Raji (cell line): Measurements from ENCODE around the gene DBX1.

Experiments used
- POLR2A ChIP-seq: IDR thresholded peaks from 2 replicates; pipeline ENCODE4 v1.6.1; 2011; ENCODE audit warnings: low read depth, low read length, control low read depth; ENCODE audit not compliant: insufficient read depth

Gene DBX1, protein sequence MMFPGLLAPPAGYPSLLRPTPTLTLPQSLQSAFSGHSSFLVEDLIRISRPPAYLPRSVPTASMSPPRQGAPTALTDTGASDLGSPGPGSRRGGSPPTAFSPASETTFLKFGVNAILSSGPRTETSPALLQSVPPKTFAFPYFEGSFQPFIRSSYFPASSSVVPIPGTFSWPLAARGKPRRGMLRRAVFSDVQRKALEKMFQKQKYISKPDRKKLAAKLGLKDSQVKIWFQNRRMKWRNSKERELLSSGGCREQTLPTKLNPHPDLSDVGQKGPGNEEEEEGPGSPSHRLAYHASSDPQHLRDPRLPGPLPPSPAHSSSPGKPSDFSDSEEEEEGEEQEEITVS

DNA sequence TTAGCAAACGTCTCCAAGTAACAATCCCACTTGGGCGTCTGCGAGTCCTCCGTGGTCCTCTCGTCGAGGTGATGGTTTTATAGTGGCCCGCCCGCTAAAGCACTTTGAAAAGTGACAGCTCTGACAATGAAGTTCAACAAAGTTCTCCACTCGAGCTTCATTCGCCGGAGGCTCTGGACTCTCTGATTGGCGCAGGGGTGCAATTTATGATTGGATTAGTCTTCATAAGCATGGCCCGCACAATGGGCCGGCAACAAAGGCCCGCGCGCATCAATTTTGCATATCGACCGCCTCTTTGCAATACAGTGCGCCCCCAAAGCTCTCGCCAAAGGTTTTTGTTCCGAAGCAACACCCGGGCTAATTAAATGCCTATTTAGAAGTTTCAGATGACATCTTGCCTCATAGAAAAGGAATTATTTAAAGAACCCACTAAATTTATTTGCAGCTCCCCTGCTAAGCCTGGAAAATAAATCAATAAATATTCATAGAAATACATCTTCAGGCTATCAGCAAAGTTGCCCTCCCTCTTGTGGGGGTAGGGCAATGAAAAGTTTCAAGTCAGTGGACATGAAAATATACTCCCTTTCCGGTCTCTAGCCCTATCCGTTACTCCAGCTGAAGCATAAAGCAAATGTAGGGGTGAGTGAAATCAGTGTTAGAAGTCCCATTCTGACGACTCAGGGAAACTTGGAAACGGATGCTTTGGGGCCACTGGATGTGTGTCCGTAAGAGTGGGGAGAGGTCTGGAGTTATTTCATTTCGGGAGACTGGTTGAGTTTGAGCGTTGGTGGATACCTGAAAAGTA, at the start of gene DBX1:
DBX1 (minus strand) TSS at position 51 of the 805 bp plus-strand sequence. CDS start 151 bp downstream, outside the sequence.
- TF ChIP-seq POLR2A, result no peak

DNA sequence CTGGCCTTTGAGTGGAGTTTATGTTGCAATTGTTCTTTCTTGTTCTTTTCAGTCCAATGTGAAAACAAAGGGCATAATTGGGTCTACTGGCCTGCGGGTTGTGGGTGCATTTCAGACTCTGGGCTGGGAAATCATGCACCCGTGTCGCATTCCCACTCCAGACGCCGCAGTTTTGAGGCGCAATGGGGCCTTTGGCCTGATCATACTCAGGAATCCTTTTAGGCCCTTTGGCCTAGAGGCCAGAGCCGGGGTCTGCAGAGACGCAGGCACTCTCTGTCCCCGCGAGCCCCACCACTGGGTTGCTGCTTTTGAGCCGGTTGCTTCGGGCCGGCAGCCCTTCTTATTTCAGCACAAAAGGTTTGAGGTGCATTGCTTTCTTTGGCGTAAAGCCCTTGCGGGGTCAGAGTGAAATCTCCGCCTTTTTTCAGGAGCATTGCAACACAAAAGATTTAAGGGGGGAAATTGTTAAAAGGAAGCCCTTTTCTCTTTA, 48.4 kb upstream of the DBX1 start:
- TF ChIP-seq POLR2A, result no peak

DNA sequence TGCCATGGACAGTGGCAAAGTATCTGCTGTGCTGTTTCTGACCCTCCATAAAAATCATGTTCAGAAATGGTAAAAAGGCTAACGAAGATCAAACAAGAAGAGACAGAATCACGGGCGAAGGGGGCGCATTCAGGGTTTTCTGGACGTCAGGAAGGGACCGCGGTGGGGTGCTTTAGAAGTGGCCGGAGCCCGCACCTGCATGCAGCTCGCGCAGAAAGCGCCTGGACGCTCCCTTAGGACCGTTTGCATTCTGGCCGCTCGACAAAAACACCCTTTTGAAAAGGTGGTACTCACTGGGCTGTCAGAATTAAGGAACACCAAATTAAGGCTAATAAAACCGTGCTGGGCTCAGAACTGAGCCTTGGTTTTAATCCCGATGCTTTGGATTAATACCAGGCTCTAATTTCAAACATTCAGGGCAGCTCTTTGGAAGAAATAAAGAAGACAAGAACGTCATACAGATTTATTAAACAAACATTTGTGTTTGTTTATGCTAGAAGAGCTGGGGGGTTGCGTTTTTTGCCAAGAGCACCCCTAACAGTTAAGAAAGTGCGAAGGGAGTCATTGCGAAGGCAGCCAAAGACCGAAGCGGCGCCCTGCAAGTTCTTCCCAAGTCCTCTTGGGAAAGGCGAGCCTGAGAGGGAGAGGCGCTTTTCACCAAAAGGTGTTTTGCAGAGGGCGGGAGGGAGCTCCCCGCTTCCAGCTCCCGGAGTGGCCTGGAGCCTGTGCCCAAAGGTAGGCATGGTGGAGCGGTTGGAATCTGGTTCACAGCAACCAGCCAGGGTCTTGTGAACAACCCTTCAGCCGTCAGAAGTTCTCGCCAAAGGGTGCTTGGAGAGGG, 47.7 kb upstream of the DBX1 start:
- no peak for TF ChIP-seq POLR2A

DNA sequence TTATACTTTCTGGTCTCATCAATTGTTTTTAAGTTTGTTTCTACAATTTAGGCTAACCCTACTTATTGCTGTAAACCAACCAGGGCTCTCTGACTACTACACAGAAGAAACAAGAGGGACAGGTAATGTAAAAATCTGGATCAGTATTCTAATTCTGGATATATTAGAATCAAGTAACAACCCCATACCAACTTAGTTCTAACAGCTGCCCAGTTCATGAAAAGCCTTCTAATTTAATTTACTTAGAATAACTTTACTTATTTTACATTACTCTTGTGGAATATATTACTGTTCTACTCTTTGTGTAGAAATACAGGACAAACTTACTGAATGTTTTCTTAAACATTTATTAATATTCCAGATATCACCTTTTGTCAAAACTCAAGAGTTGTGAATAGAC, 45.5 kb upstream of the DBX1 start:
- TF ChIP-seq POLR2A, result no peak

DNA sequence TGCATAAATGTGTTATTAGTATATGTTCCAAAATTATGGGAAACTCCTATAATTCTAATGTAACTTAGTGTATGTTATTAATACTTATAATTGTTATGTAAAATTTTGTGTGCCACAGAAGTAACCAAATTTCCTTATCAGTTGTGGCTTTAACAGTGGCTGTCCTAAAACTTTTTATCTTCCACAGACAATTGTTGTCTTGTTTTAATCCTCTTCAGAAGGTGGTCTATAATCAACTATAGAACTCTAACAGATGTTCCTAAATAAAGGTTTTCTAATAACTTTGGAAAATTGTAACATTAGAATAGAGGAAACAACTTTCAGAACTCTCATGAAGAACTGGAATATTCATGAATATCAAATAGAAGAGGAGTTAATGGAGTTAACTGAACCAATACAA, 44.4 kb upstream of the DBX1 start:
- no peak for TF ChIP-seq POLR2A

DNA sequence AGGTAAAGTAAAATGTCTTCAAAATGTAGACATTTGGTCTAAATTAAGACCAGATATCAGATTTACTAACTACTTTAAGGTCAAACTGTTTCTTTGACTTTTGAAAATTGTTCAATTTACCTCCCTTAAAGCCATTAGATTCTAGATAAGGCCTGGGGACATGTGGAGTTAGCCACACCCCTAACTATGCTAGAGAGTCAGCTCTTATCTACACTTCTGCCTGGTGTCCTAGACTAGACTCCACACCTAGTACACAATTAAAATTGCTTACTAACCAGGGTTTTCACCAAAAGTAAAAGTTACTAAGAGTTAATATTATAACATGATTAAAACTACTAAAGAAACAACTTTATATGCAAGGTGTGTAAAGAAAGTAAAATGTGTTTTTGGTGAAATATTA, 43.6 kb upstream of the DBX1 start:
- no peak for TF ChIP-seq POLR2A

DNA sequence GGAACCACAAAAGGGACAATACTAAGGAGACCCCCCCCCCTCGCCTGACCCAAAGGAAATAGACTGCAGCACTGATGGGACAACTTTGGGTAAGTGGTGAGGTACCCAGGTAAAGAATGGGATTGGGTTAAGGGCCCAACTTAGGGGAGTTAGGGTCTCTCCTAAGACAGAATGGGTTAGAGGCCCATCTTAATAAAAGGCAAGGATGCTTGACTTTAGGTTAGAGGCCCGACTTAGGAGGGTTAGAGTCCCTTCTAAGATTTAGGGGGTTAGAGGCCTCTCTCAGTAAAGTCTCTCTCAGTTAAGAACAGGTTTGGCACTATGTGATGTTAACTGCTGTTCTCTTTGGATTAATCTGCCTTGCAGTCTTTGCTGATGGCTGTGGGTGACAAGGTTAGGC, 41.0 kb upstream of the DBX1 start:
- no peak for TF ChIP-seq POLR2A

DNA sequence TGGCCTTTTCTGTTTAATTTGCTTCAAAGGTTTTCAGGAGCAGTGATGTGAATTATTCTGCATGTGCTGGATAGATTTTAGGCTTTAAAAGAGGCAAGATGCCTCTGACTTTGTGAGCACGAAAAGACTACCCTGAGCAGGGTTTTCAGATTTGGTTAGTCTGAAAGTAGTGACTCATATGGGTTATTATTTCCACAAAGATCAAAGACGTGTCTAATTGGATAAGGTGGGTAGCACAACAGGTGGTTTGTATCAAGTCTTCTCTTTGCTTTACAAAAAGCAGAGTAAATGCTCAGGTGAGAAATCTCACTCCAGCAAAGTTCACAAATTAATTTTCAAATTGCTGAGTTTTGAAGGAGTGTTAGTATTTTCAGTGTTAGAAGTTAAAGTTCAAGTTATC, 37.6 kb upstream of the DBX1 start:
- no peak for TF ChIP-seq POLR2A

DNA sequence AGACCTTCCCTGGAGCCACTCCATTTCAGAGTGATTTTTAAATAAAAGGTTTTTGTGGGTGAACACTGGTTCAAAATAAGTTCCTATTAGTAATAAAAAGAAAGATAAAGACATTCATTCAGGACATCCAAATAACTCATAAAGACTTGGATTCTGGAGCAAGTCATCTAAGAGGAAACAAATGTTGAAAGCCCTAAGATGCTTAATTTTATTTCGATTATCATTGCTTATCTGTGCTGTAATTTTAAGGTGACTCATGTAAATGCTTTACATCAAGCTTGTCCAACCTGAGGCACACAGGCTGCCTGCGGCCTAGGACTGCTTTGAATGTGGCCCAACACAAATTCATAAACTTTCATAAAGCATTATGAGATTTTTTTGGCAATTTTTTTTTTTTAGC, 34.2 kb upstream of the DBX1 start:
- no peak for TF ChIP-seq POLR2A

DNA sequence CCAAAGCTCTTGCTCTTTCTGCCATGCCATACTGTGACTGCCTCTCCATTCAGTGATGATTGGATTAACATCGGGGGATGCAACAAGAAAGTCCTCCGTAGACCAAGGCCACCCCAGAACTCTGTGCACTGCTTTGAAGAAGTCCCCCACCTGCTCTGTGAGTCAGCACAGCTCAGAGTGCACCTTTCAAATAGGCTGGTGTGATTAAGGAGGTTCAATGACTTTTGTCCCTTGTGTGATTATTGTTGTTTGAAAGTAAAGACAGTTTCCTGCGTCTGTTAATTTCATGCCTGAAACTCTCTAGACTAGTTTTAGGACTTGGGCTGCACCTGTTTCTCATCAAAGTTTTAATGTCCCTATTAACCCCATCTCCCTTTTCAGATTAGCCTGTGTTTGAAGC, 33.0 kb upstream of the DBX1 start:
- no peak for TF ChIP-seq POLR2A

DNA sequence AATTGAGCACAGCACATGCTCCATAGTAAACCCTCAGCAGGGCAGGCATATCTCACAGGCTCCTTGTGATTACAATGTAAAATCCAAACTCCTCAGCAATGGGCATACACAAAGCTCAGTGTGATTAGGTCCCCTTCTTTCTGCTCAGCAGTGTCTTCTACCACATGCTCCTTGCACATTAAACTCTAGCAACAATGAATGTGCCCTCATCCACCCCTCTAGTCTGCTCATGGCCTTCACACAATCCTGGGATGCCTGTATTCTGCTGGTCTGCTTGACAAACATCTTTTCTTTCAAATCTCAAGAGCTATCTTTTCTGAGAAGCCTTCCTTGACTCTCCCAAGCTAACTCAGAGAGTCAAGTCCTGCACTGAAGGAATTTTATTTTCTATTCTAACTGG, 32.4 kb upstream of the DBX1 start:
- no peak for TF ChIP-seq POLR2A

DNA sequence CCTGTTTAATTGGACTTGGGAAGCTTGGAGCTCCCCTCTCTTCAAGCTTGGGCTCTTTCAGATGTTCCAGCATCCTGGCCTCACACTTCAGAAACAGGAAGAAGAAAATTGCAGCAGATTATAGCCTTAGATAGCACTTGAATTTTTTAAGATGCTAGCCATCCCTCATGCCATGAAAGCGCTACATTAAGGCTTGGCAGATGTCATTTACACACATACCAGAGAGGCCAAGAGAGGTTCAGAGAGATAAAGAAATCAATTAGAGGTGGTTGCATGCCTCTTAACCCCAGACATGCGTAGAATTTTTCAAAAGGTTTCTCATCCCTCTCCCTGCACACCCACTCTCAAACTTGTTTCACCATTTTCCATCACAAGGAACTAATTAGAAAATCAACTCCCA, 31.9 kb upstream of the DBX1 start:
- no peak for TF ChIP-seq POLR2A

DNA sequence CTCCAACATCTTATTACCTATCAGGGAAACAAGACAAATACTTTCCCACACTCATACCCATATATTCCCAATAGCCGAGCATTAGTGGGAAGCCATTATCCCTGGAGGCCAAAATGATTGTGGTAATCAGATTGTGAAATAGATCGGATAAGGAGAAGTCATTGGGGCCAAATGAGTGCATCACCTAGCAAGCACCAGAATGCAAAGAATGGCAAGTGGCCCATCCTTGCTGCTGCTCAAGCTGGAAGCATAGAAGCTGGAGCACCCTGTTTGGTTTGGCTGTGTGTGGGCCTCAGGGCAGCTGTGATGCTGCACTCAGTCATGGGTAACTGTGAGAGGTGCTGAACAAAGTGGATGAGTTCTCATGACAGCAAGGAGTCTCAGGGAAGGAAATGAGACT, 18.7 kb upstream of the DBX1 start:
- no peak for TF ChIP-seq POLR2A

DNA sequence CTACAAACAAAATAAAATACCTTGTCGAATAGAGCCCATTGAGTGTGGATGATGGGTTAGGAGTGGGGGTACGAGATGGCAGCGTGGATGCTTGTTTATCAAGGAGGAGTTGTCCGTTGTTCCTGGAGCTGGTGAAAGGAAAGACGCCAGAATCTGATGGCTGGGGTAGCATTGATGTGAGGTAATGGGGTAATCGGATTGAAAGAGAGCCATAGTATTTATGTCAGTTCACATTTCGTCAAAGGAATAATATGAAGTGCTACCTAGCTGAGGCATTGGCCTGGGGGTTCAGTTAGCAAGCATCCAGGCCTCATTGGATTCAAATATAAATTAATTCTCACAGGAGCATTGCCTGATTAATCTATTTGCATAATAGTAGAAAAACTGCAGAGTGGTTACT, 16.9 kb upstream of the DBX1 start:
- TF ChIP-seq POLR2A, result no peak

DNA sequence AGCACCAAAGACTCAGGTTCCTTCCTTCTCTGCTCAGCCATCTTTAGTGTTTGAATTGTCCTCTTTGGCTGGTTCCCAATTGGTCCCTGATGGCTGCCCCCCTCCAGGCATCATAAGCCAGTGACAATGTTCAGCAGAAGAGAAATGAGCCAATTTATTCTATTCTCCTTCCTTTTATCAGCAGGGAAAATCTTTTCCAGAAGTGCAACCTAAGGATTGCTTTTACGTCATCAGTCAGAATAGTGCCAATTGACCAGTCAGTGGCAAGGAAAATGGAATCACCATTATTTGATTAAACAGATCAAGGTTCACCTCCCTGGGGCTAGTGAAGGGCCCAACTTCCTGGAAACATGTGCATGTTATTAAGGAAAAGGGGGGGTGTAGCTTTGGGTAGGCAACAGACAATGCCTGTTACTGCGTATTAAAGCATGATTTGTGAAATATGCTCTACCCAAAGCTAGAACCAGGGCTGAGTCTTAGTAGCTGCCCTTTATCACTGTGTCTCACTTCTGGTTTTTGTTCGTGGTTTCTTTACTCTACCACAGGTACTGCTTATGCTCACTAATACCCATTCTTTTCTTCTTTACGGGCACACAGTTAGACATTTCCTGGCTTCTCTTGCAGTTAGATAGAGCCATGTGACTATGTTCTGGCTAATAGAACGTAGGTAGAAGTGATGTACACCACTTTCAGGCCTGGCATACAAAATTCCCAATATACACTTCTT, 12.6 kb upstream of the DBX1 start:
- TF ChIP-seq POLR2A, result no peak

DNA sequence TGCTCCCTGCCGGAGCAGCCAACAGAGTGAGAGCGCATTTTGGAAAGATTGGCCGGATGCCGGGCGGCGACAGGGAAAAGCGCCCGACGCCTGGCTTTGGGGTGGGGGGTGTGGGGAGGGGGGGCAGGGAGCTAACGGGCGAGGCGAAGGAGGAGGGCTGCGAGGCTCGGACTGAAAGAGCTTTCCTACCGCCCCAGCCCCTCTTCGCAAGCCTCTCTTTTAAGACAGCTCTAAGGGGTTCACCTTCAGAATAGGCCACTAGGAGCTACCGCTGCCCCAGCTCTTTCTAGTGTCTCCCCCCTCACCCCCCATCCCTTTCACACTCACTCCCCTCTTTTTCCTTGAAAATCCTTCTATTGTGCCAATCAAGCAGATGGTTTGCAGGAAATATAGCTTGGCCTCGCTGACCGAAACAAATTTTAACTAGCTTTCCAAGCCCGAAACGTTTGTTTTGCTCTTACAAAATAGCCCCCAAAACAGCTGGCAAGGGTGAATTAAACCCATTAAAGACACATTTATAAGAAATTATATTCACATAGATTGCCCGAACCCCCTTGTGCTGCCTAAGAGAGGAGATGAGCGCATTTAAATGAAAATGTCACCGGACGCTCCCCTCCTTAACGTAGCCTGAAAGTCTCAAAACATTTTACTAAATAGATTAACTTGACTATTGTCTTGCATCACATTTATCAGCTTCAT, 3.7 kb upstream of the DBX1 start:
- no peak for TF ChIP-seq POLR2A
